GM18858 (cell line): Measurements from ENCODE around the gene IL17A.
"Not testable (repeated sequence)": the region's sequence is repeated elsewhere in the genome, so short reads cannot be mapped to it uniquely, and the experiment has no call there.

Source experiments
- ATAC-seq: cut with Tn5 transposase; IDR thresholded peaks from one replicate; pipeline ENCODE4 v1.9.1; 2021; ENCODE audit not compliant: unreplicated experiment

IL17A gene

DNA sequence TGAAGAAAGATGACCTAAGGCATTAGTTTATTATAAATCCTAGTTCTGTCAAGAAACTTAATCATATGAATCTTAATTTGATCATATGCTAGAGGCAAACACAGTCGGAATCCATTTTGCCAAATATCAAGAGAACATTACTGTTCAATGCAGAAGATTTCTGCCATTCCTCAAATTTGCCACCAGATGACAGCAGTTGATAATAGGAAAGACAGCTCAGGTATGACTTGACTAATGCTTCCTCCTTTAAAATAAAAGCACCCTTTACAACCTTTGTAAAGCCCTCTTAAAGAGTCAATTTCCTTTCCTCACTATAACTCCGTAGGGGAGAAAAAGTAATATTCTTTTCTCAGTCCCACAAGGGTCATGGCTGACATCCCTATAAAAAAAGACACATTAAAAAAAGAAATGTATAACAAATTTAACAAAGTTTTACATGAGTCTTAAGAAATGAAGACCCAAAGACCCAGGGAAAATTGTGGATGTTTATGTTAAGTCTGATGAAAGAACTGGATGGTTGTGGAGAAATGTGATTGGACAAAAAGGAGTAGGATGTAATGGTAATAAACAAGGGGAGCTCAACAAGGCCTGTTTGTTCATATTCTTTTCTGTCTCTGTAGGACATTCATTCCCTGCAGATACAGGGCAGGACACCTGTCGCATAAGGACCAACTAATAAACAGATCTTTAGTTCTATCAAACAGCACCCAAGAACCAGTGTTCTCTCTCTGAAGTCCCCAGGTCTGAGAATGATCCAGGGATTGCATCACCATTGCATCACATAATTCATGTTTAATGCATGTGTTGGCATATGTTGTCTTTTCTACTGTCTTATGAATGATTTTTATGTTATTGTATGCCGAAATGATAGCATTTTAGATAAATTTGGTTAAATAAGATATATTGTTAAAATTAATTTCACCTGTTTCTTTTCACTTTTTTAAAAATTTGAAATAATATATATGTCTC lies 23.0 kb upstream of the IL17A start:
- ATAC-seq: peak; percentile 39

DNA sequence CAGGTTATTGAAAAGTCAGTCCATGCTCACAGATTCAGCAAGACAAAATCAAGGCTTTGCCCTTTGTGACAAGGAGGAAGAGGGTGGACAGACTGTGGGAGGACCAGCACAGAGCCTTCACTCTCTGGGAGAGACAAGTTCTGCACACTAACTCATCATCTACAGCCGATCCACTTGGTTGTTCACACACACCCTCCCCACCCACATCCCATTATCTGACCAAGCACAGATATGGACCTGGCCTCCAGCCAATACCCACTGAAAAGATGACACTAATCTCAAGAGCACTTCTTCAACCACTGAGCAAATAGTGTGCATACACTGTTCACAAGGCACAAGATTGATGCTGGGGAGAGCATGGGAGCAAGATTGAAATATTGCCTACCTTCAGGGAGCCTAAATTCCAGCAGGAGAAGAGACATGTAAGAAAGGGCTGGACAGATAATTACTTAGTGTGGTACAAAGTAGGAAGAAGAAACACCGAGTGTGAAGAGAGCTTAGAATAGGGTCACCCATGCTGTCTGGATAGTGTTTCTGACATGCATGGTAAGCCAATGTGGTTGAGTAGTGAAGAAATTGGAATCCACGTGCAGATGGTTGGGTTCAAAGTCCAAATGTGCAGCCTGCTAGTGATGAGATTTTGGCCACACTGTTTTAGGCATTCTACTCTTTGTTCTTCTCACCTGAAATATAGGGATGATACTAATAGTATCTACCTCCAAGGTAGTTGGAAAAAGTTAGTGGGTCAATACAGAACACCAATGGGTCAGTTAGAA lies 21.7 kb upstream of the IL17A start:
- no peak for ATAC-seq

DNA sequence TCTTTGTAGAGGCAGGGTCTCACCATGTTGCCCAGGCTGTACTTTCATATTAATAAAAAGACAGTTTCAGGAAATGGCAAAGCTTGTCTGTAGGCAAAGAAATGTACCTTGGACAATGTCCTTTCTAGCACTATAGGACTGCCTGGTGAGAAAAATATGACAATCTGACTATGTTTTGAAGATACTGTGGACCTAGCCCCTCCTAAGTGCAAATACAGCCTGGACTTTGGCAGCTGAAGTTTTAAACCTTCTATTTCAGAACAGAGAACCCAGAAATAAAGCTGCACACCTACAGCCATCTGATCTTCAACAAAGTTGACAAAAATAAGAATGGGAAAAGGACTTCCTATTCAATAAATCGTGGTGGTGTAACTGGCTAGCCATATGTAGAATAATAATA lies 18.9 kb upstream of the IL17A start:
- no peak for ATAC-seq

GRCh38 chr6:52168351-52168750 lies 17.8 kb upstream of the IL17A start:
- ATAC-seq: not testable (repeated sequence)

GRCh38 chr6:52174118-52174517 lies 12.1 kb upstream of the IL17A start:
- ATAC-seq: no peak

DNA sequence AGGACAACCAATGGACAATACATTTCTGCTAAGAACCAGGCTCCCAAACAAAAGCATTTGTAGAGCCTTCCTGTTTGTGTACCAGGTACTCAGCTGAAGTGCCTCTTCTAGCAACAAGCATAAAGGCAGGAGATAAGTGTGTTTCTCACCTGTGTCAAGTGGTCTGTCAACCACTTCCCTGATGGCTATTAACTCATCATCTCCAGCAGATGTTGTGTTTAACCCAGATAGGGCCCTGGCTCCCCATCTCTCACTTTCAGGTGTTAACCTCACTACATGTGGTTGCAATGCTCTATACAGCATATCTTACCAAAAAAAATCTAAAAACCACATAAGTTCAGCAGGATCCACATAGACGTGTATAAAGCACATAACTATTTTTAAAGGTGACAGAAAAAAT lies 9.6 kb upstream of the IL17A start:
- peak; percentile 59 for ATAC-seq

GRCh38 chr6:52177961-52178360 lies 8.2 kb upstream of the IL17A start:
- no peak for ATAC-seq

DNA sequence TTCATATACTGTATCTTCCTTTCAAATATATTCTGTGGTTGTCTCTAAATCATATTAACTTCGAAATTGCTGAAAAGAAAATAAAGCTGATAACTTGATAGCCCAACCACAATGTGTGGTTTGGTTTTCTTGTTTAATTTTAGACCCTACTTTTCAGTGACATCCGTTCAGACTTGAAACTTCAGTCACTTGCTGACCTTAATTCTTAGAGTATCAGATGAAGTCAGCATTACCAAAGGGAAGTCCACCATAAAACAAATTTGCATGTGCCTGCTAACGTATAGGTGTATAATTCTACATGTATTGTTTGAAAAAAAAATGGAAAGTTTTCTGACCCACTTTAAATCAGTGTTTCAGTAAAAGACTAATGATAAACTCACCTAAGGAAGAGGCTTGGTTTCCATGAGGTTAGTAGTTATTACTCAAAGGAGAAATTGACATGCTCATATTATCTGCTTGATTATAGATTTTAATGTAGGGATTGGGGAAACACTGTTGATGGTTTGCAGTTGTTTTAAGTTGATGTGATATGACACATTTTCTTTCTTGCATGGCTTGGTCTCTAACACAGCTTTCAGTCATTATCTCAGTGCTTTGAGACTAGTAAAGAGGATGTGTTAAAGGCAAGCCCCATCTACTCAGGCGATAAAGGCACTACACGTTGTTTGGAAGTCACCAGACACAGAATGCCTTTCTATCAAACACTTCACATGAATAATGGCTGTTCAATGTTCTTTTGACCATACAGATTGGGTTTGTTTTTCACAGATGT lies 5.2 kb upstream of the IL17A start:
- ATAC-seq: peak; percentile 77

- no peak for ATAC-seq
Observed at GRCh38 chr6:52183131-52183713, 3.0 kb upstream of the IL17A start.

- ATAC-seq: peak; percentile 87
Observed at GRCh38 chr6:52186480-52186879, 305 bp downstream of the IL17A start.

GRCh38 chr6:52187098-52187497 lies 923 bp downstream of the IL17A start:
- ATAC-seq: no peak

DNA sequence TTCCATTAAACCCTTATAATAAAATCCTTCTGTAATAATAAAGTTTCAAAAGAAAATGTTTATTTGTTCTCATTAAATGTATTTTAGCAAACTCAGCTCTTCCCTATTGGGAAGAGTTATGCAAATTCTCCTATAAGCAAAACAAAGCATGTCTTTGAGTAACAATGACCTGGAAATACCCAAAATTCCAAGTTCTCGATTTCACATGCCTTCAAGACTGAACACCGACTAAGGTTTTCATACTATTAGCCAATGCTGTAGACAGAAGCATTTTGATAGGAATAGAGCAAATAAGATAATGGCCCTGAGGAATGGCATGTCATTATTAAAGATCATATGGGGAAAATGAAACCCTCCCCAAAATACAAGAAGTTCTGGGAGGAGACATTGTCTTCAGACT lies 3.8 kb downstream of the IL17A start:
- no peak for ATAC-seq

DNA sequence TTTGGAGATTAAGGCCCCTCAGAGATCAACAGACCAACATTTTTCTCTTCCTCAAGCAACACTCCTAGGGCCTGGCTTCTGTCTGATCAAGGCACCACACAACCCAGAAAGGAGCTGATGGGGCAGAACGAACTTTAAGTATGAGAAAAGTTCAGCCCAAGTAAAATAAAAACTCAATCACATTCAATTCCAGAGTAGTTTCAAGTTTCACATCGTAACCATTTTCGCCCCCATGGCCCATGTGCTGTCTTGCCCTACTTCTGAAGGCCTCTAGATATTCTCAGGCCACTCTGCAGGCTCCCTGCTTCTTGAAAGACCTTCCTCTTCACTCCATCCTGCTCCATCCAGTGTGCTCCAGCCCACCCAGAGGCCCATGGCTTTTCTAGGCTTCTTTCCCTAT lies 4.2 kb downstream of the IL17A start:
- ATAC-seq: no peak

GRCh38 chr6:52191824-52192223 lies 5.6 kb downstream of the IL17A start:
- no peak for ATAC-seq

GRCh38 chr6:52195886-52196285 lies 9.7 kb downstream of the IL17A start:
- no peak for ATAC-seq

GRCh38 chr6:52200088-52200487 lies 13.9 kb downstream of the IL17A start:
- ATAC-seq: not testable (repeated sequence)

GRCh38 chr6:52201046-52201445 lies 14.9 kb downstream of the IL17A start:
- ATAC-seq: no peak

DNA sequence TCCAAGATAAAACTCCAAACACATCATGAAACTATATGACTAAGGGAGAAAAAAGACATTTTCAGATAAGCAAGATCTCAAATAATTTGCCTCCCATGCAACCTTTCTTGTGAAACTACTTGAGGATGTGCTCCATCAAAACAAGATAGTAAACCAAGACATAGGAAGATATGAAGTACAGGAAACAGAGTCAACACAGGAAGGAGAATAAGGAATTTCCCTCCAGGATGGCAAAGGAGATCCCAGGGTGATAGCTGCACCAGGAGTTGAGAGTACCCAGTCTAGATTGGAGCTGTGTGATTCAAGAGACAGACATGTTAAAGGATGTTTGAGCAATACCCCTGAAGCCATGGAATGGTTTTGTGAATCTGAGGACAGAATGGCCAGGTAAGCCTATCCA lies 15.3 kb downstream of the IL17A start:
- no peak for ATAC-seq

DNA sequence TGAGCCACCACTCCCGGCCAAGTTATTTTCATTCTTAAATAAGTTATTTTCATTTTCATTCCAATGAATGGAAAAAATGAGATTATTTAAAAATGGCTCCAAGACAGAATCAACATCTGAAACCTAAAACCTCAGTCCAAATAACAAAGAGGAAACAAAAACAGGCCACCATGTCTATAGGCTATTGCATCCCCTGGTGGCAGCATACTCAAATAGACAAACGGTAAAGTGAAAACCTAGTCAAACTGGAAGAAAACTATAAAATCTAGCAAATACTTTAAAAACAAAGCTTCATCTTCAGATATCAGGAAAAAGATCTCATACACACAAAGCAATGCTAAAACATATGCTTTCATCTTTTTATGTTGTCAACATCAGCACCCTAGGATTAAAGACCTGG lies 20.9 kb downstream of the IL17A start:
- no peak for ATAC-seq

GRCh38 chr6:52208612-52209011 lies 22.4 kb downstream of the IL17A start:
- no peak for ATAC-seq

DNA sequence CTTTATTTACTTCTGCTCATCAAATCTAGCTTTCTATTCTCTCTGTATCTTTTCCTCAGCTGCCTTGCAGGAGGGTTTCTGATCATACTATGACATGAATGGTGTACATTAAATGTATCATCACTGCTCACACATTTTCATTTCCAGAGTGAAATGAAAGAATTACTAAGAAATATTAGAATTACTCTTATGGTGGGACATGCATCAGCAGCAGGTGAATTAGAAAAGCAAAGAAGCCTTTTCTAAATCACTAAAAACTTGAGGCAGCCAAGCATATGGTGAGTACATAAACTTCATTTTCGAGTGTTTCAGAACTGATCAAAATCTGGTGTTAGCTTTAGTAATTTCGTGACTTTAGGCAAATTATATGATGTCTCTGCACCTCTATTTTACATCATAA lies 23.6 kb downstream of the IL17A start:
- peak; percentile 43 for ATAC-seq
